Activated T-cell treated with anti-CD3 and anti-CD28 coated beads for 4 hours (primary cell): ENCODE results near the gene PDE2A.

Experiments used
- DNase-seq: peaks from one replicate; pipeline ENCODE4 v3.0.0-alpha.2; 2020

Gene PDE2A

GRCh38 chr11:72607496-72607895 is 66.7 kb downstream of the PDE2A start:
- DNase-seq, result no peak

- no peak for DNase-seq
Measured at GRCh38 chr11:72606748-72607468, 67.3 kb downstream of the PDE2A start.

- DNase-seq, result no peak
Measured at GRCh38 chr11:72605973-72606747, 68.1 kb downstream of the PDE2A start.

- no peak for DNase-seq
Measured at GRCh38 chr11:72604256-72604655, 70.0 kb downstream of the PDE2A start.

GRCh38 chr11:72602250-72602904 is 71.8 kb downstream of the PDE2A start:
- DNase-seq, result no peak

GRCh38 chr11:72600557-72600956 is 73.7 kb downstream of the PDE2A start:
- DNase-seq, result no peak

GRCh38 chr11:72599325-72600117 is 74.7 kb downstream of the PDE2A start:
- no peak for DNase-seq

- no peak for DNase-seq
Measured at GRCh38 chr11:72598906-72599305, 75.3 kb downstream of the PDE2A start.

- DNase-seq, result no peak
Measured at GRCh38 chr11:72598466-72598865, 75.8 kb downstream of the PDE2A start.

- DNase-seq, result no peak
Measured at GRCh38 chr11:72597721-72598120, 76.5 kb downstream of the PDE2A start.

GRCh38 chr11:72595292-72595684 is 78.9 kb downstream of the PDE2A start:
- no peak for DNase-seq

GRCh38 chr11:72594493-72595291 is 79.5 kb downstream of the PDE2A start:
- DNase-seq, result no peak

- DNase-seq, result no peak
Measured at GRCh38 chr11:72592698-72593495, 81.3 kb downstream of the PDE2A start.

- peak; percentile 22 for DNase-seq
Measured at GRCh38 chr11:72591785-72592502, 82.3 kb downstream of the PDE2A start.

- DNase-seq, result no peak
Measured at GRCh38 chr11:72591023-72591422, 83.2 kb downstream of the PDE2A start.

GRCh38 chr11:72589802-72590761 is 84.1 kb downstream of the PDE2A start:
- DNase-seq, result no peak

GRCh38 chr11:72588421-72589410 is 85.5 kb downstream of the PDE2A start:
- no peak for DNase-seq

- DNase-seq, result no peak
Measured at GRCh38 chr11:72587696-72588095, 86.5 kb downstream of the PDE2A start.
